B cell (primary cell): ENCODE data around the gene FTCD. TPM values are rescaled to one million over a fixed set of nuclear protein-coding genes. Genes with fewer than 3 reads are reported as not detected.

ENCODE experiments used
- ATAC-seq: fragments of 200-7000 bp; cut with Tn5 transposase; one replicate; pipeline ENCODE4 v1.10.0; 2021; ENCODE audit warnings: low read depth, mild to moderate bottlenecking, moderate number of reproducible peaks, moderate library complexity
- CTCF ChIA-PET: fragments of 350-600 bp; sonication (Branson Sonifier 250); formaldehyde crosslinking; loops from one replicate; lab custom pipeline; 2021; ENCODE audit warnings: antibody characterized with exemption, inconsistent platforms; lab: Charles Lee
- POLR2A ChIA-PET: fragments of 350-600 bp; sonication (Branson Sonifier 250); formaldehyde crosslinking; loops from one replicate; lab custom pipeline; 2021; ENCODE audit warnings: antibody characterized with exemption; lab: Charles Lee
- DNase-seq: peaks from one replicate; pipeline ENCODE4 v3.0.0; 2013
- H2AFZ ChIP-seq: 2 replicates; pipeline ENCODE4 v1.6.1; 2012; ENCODE audit warnings: mild to moderate bottlenecking, low read depth, low read length; ENCODE audit not compliant: insufficient read depth, poor library complexity, severe bottlenecking
- H3K27ac ChIP-seq, 2 donors: 1 replicate in 1 of 2; 2 replicates in 1 of 2; pipeline ENCODE4 v1.5.1; 2012 to 2013; ENCODE audit warnings: low read length in 2 of 2, mild to moderate bottlenecking in 2 of 2, moderate library complexity in 1 of 2
- H3K27me3 ChIP-seq, 4 experiments: fragments of 200-600 bp in 1 of 4; sonication (generic) in 1 of 4; replicated peaks in 1 of 4; 1 replicate in 2 of 4; 2 replicates in 2 of 4; pipeline versions ENCODE4 v1.6.1 to v1.7.0; 2013 to 2016; ENCODE audit warnings: low read length in 3 of 4, mild to moderate bottlenecking in 2 of 4, mixed read lengths in 1 of 4, moderate library complexity in 1 of 4; ENCODE audit not compliant: insufficient read depth in 4 of 4, control insufficient read depth in 3 of 4; ENCODE audit errors: control extremely low read depth in 1 of 4
- H3K36me3 ChIP-seq, 2 experiments: replicated peaks in 1 of 2; 1 replicate in 1 of 2; 2 replicates in 1 of 2; pipeline versions ENCODE4 v1.6.1 to v1.7.1; 2013; ENCODE audit warnings: low read length in 1 of 2; ENCODE audit not compliant: insufficient read depth in 2 of 2, control insufficient read depth in 1 of 2; ENCODE audit errors: control extremely low read depth in 1 of 2, extremely low read depth in 1 of 2
- H3K4me1 ChIP-seq, 2 donors: fragments of 200-600 bp in 1 of 2; sonication (generic) in 1 of 2; 1 replicate in 1 of 2; 2 replicates in 1 of 2; pipeline versions ENCODE4 v1.5.1 to v1.6.1; 2013 to 2017; ENCODE audit warnings: low read length in 2 of 2; ENCODE audit not compliant: control insufficient read depth in 2 of 2, insufficient read depth in 2 of 2
- H3K4me2 ChIP-seq: replicated peaks from 2 replicates; pipeline ENCODE3; 2012; ENCODE audit warnings: mild to moderate bottlenecking, low read depth, low read length; ENCODE audit not compliant: poor library complexity, severe bottlenecking
- H3K4me3 ChIP-seq, 5 experiments: fragments of 200-600 bp in 1 of 5; sonication (generic) in 1 of 5; 1 replicate in 3 of 5; 2 replicates in 2 of 5; pipeline versions ENCODE4 v1.5.1 to v1.7.0; 2011 to 2016; ENCODE audit warnings: low read length in 4 of 5, mild to moderate bottlenecking in 4 of 5, low read depth in 2 of 5, control low read depth in 1 of 5, moderate library complexity in 1 of 5; ENCODE audit not compliant: insufficient read depth in 1 of 5; ENCODE audit errors: control extremely low read depth in 1 of 5, extremely low read depth in 1 of 5
- H3K79me2 ChIP-seq: fragments of 200-600 bp; sonication (generic); one replicate; pipeline ENCODE4 v1.6.0; 2016; ENCODE audit warnings: low read length; ENCODE audit not compliant: control insufficient read depth, insufficient read depth
- H3K9ac ChIP-seq: fragments of 200-600 bp; sonication (generic); 2 replicates; pipeline ENCODE4 v1.6.1; 2017; ENCODE audit warnings: mild to moderate bottlenecking, low read length, moderate library complexity
- H3K9me3 ChIP-seq, 3 donors: one replicate each; pipeline versions ENCODE4 v1.6.1 to v1.7.1; 2013; ENCODE audit warnings: low read length in 2 of 3; ENCODE audit not compliant: control insufficient read depth in 2 of 3, insufficient read depth in 1 of 3; ENCODE audit errors: control extremely low read depth in 1 of 3
- H4K20me1 ChIP-seq: 2 replicates; pipeline ENCODE4 v1.6.0; 2012; ENCODE audit warnings: mild to moderate bottlenecking, low read length; ENCODE audit not compliant: insufficient read depth, control insufficient read depth, poor library complexity, severe bottlenecking
- H3K27ac Mint-ChIP-seq: one replicate; pipeline ENCODE4 v1.8.0; 2021; ENCODE audit warnings: mixed read lengths
- H3K27me3 Mint-ChIP-seq: one replicate; pipeline ENCODE4 v1.8.0; 2021; ENCODE audit warnings: mixed read lengths
- H3K4me1 Mint-ChIP-seq: one replicate; pipeline ENCODE4 v1.8.0; 2021; ENCODE audit warnings: mixed read lengths
- H3K4me3 Mint-ChIP-seq: one replicate; pipeline ENCODE4 v1.8.0; 2021; ENCODE audit warnings: mixed read lengths
- H3K9me3 Mint-ChIP-seq: one replicate; pipeline ENCODE4 v1.8.0; 2022; ENCODE audit warnings: mixed read lengths; ENCODE audit not compliant: insufficient read depth
- CTCF ChIP-seq: fragments of 200-600 bp; IDR thresholded peaks from one replicate; pipeline ENCODE4 v1.8.0; 2022; ENCODE audit warnings: antibody characterized with exemption, mild to moderate bottlenecking
- EZH2 ChIP-seq: IDR thresholded peaks from 2 replicates; pipeline ENCODE4 v1.6.1; 2012; ENCODE audit warnings: borderline replicate concordance, low read depth, mild to moderate bottlenecking, moderate library complexity, low read length; ENCODE audit not compliant: insufficient read depth, poor library complexity, severe bottlenecking
- WGBS: methylation state at CpG from one replicate; pipeline ENCODE4 v1.1.5; 2013; ENCODE audit warnings: missing lambda C conversion rate; ENCODE audit not compliant: insufficient coverage; 5-methylcytosine and 5-hydroxymethylcytosine counted together
- intact Hi-C: fragments of 100-400 bp; cut with micrococcal nuclease; formaldehyde crosslinking; loops from one replicate; pipeline ENCODE4 v1.10.0; 2022
- polyA plus RNA-seq: library from polyadenylated mRNA; depleted of rRNA; stranded (reverse); fragments of >200 nt; gene quantifications from 2 replicates; pipeline ENCODE4 v1.2.3, GENCODE V29; 2012
- total RNA-seq, 2 donors: library from RNA; stranded (reverse); fragments of 120-200 nt in 1 of 2; gene quantifications; 1 replicate in 1 of 2; 2 replicates in 1 of 2; pipeline versions ENCODE4 v1.2.3 to v1.2.4, GENCODE V29; 2013 to 2022

FTCD gene
- total and polyA plus RNA-seq, 2 donors (not counting 1 experiment from before 2014, with no cell fraction given), result 0.22 to 0.39 TPM

- TF ChIP-seq EZH2 (no peak), CTCF (no peak)
- H3K79me2 ChIP-seq, result peaks cover 7% of the 10 kb centered on the region
- 100% methylated on average over 1 of the region's 1 CpG for WGBS
- ChIA-PET CTCF (no interaction called here), POLR2A (no interaction called here)
- no peak overlapping the region for H3K4me2 ChIP-seq
- intact Hi-C loops, result no loop called here
- no peak overlapping the region for H2AFZ ChIP-seq
- H3K4me1 Mint-ChIP-seq, result peaks cover 10% of the 10 kb centered on the region
- no peak overlapping the region for H3K27ac ChIP-seq
- H3K27me3 Mint-ChIP-seq, result no peaks in the 10 kb centered on the region
- H3K4me3 Mint-ChIP-seq, result no peak overlapping the region
- no peaks in the 10 kb centered on the region for H3K36me3 ChIP-seq
- no peak overlapping the region for H3K4me3 ChIP-seq
- no peak overlapping the region for H3K9ac ChIP-seq
- ATAC-seq (no peak), DNase-seq (no peak)
- H3K27me3 ChIP-seq, result no peaks in the 10 kb centered on the region
- peaks cover 7% of the 10 kb centered on the region for H3K9me3 Mint-ChIP-seq
- no peaks in the 10 kb centered on the region for H4K20me1 ChIP-seq
- H3K27ac Mint-ChIP-seq, result no peak overlapping the region
- no peaks in the 10 kb centered on the region for H3K4me1 ChIP-seq
- H3K9me3 ChIP-seq, result peaks cover 1 to 16% (median 3%) of the 10 kb centered on the region in 3 donors
Observed at GRCh38 chr21:46173573-46173972, 18.2 kb upstream of the FTCD start.

- Histone ChIP-seq H3K4me3 (no peak overlapping the region), H2AFZ (no peak overlapping the region), H3K79me2 (peaks cover 7% of the 10 kb centered on the region), H3K27me3 (no peaks in the 10 kb centered on the region), H3K9ac (no peak overlapping the region), H3K9me3 (peaks cover 1 to 16% (median 3%) of the 10 kb centered on the region in 3 donors), H3K27ac (no peak overlapping the region), H3K4me1 (no peaks in the 10 kb centered on the region), H4K20me1 (no peaks in the 10 kb centered on the region), H3K36me3 (no peaks in the 10 kb centered on the region), H3K4me2 (no peak overlapping the region)
- Mint-ChIP-seq H3K27ac (no peak overlapping the region), H3K27me3 (no peaks in the 10 kb centered on the region), H3K9me3 (peaks cover 7% of the 10 kb centered on the region), H3K4me1 (peaks cover 10% of the 10 kb centered on the region), H3K4me3 (no peak overlapping the region)
- TF ChIP-seq EZH2 (no peak), CTCF (no peak)
- no peak for DNase-seq
- no peak for ATAC-seq
- intact Hi-C loops, result no loop called here
- ChIA-PET POLR2A (no interaction called here), CTCF (no interaction called here)
- WGBS, result 88% methylated on average over 6 of the region's 6 CpGs
Observed at GRCh38 chr21:46172863-46173528, 17.6 kb upstream of the FTCD start.
